Measurements from ENCODE around the gene KCTD13. TPM values are rescaled to one million over a fixed set of nuclear protein-coding genes. Genes with fewer than 3 reads are reported as not detected.
"Not testable (repeated sequence)": the region's sequence is repeated elsewhere in the genome, so short reads cannot be mapped to it uniquely, and the experiment has no call there.

The KCTD13 gene
- total RNA-seq, 1 donor from 2014 or later, result 302 TPM

- TF ChIP-seq CTCF (IDR thresholded peaks at IDR 0.05), result no peak
- no peak for DNase-seq (ENCODE audit: low spot score in 2 of 2)
- Histone ChIP-seq H3K9me3 (no peaks in the 10 kb centered on the region), H3K27me3 (no peaks in the 10 kb centered on the region), H3K36me3 (no peaks in the 10 kb centered on the region), H3K27ac (no peak overlapping the region), H3K4me1 (no peaks in the 10 kb centered on the region), H3K4me3 (no peak overlapping the region)
- intact Hi-C loops (cut with DNase I), result no loop called here
Measured at GRCh38 chr16:29940656-29941055, 14.6 kb upstream of the KCTD13 start.

- H3K4me3 ChIP-seq; H3K9me3 ChIP-seq; H3K27me3 ChIP-seq; DNase-seq (ENCODE audit: low spot score in 2 of 2); H3K36me3 ChIP-seq; H3K27ac ChIP-seq; intact Hi-C loops (cut with DNase I); H3K4me1 ChIP-seq: not testable (repeated sequence)
Measured at GRCh38 chr16:29931750-29932149, 5.7 kb upstream of the KCTD13 start.

- H3K4me1 ChIP-seq, result peaks cover 11 to 17% of the 10 kb centered on the region in 2 donors
- H3K27me3 ChIP-seq, result no peaks in the 10 kb centered on the region
- H3K9me3 ChIP-seq, result no peaks in the 10 kb centered on the region
- no peak for TF ChIP-seq CTCF (IDR thresholded peaks at IDR 0.05)
- H3K27ac ChIP-seq, result peak overlapping the region; percentile 75 to 80
- intact Hi-C loops (cut with DNase I), result loop anchor here (2.0 to 5.0 kb wide), 4 partner anchors 64 to 450 kb away; partner anchors contain the start of genes CDIPT and MAZ
- no peak for DNase-seq (ENCODE audit: low spot score in 2 of 2)
- peaks cover 3 to 6% of the 10 kb centered on the region in 2 donors for H3K36me3 ChIP-seq
- H3K4me3 ChIP-seq, result peak overlapping the region; percentile 91 to 96
Measured at GRCh38 chr16:29927070-29927905, 1.3 kb upstream of the KCTD13 start.

GRCh38 chr16:29926711-29927052 lies 656 bp upstream of the KCTD13 start:
- Histone ChIP-seq H3K4me3 (peak overlapping the region; percentile 91 to 96), H3K9me3 (no peaks in the 10 kb centered on the region), H3K27ac (peak overlapping the region; percentile 75 to 80), H3K27me3 (no peaks in the 10 kb centered on the region), H3K36me3 (peaks cover 9% of the 10 kb centered on the region in 2 donors), H3K4me1 (peaks cover 11 to 17% of the 10 kb centered on the region in 2 donors)
- no peak for DNase-seq (ENCODE audit: low spot score in 2 of 2)
- intact Hi-C loops (cut with DNase I), result loop anchor here (1.0 to 5.0 kb wide), 7 partner anchors 26 to 451 kb away; partner anchors contain the start of genes ASPHD1, CDIPT, MAZ and TAOK2
- no peak for TF ChIP-seq CTCF (IDR thresholded peaks at IDR 0.05)

- peak overlapping the region; percentile 91 to 96 for H3K4me3 ChIP-seq
- intact Hi-C loops (cut with DNase I), result loop anchor here (5.0 kb wide), 2 partner anchors 118 to 452 kb away; partner anchors contain the start of gene MAZ
- TF ChIP-seq CTCF (IDR thresholded peaks at IDR 0.05), result no peak
- no peaks in the 10 kb centered on the region for H3K9me3 ChIP-seq
- peaks cover 11 to 17% of the 10 kb centered on the region in 2 donors for H3K4me1 ChIP-seq
- H3K27me3 ChIP-seq, result no peaks in the 10 kb centered on the region
- no peak for DNase-seq (ENCODE audit: low spot score in 2 of 2)
- peak overlapping the region in 1 of 2 donors; percentile 75 for H3K27ac ChIP-seq
- peaks cover 20 to 21% of the 10 kb centered on the region in 2 donors for H3K36me3 ChIP-seq
Measured at GRCh38 chr16:29925105-29925756, 795 bp downstream of the KCTD13 start.

- Histone ChIP-seq H3K27ac (no peak overlapping the region), H3K36me3 (peaks cover 30 to 34% of the 10 kb centered on the region in 2 donors), H3K4me3 (no peak overlapping the region), H3K9me3 (no peaks in the 10 kb centered on the region), H3K4me1 (peaks cover 11 to 17% of the 10 kb centered on the region in 2 donors), H3K27me3 (no peaks in the 10 kb centered on the region)
- DNase-seq (ENCODE audit: low spot score in 2 of 2), result no peak
- TF ChIP-seq CTCF (IDR thresholded peaks at IDR 0.05), result no peak
- intact Hi-C loops (cut with DNase I), result no loop called here
Measured at GRCh38 chr16:29922986-29923501, 3.0 kb downstream of the KCTD13 start.

Data from ascending aorta (tissue), 2 donors.